GM19397 (cell line): ENCODE data around the gene LSM12.
A peak's percentile ranks its signal among the peaks of the same experiment; 100 is the strongest.
"Not testable (repeated sequence)": the region's sequence is repeated elsewhere in the genome, so short reads cannot be mapped to it uniquely, and the experiment has no call there.

ENCODE experiments used
- ATAC-seq: cut with Tn5 transposase; IDR thresholded peaks from one replicate; pipeline ENCODE4 v1.9.1; 2021; ENCODE audit warnings: mild to moderate bottlenecking, moderate library complexity; ENCODE audit not compliant: unreplicated experiment

The LSM12 gene

DNA sequence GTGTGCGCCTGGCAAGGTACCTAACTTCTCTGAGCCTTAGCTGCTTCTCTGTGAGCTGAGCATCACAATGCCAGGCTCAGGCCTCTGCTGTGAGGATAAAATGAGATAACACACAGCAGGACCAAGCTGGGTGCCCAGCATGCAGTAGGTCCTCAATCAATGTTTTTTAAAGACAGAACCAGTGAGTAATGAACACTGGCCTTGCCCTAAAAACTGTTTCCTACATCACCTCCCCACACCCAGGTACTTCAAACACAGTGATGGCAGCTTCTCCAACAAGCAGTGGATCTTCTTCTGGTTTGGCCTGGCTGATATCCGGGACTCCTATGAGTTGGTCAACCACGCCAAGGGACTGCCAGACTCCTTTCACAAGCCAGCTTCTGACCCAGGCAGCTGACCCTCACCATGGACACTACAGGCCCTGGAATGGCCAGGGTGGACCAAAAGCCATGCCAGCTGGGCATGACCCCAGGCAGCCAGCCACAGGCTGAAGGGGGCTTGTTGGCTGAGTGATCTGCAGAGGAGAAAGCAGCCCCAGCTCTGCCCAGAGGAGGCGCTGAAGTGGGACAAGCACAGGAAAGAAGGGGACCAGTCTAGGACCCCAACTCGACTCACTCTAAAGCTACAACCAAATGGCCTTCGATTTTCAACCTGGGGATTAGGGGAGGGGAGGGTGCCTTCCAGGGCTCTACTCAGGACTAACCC lies 58.1 kb downstream of the LSM12 start:
- no peak for ATAC-seq

- no peak for ATAC-seq
These were observed 58.9 kb downstream of the LSM12 start for GRCh38 chr17:44007346-44008204.

DNA sequence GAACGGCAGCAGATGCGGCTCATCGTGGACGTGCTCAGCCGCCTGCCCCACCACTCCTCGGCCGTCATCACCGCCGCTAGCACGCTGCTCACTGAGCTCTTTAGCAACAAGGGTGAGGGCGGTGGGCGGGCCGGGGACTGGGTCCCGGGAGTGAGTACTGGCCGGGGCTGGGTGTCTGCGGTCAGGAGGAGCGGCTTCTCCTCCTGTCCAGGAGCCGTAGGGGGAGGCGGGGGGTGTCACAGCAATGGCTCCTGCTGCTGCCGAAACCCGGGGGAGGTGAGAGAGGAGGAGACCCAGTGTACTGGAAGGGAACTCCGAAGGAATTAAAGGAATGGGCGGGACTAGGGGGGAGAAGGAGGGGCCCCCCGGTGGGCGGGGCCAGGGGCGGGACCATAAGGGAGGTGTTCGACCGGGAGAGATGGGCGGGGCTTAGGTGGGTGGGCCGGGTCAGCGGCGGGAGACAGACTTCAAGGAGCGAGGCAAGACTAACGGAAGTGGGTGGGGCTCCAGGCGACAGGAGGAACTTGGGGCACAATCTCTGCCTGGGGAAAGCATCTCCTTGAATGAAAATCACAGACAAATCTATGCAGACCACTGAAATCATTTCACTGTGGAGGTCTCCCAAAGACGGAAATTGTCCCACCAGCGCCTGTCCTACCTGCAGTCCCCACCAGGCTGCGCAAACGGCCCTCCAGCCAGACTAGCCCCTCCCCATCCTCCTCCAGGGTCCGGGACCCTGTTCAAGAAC lies 59.7 kb downstream of the LSM12 start:
- ATAC-seq: peak; percentile 70

- no peak for ATAC-seq
These were observed 60.2 kb downstream of the LSM12 start for GRCh38 chr17:44006272-44006597.

DNA sequence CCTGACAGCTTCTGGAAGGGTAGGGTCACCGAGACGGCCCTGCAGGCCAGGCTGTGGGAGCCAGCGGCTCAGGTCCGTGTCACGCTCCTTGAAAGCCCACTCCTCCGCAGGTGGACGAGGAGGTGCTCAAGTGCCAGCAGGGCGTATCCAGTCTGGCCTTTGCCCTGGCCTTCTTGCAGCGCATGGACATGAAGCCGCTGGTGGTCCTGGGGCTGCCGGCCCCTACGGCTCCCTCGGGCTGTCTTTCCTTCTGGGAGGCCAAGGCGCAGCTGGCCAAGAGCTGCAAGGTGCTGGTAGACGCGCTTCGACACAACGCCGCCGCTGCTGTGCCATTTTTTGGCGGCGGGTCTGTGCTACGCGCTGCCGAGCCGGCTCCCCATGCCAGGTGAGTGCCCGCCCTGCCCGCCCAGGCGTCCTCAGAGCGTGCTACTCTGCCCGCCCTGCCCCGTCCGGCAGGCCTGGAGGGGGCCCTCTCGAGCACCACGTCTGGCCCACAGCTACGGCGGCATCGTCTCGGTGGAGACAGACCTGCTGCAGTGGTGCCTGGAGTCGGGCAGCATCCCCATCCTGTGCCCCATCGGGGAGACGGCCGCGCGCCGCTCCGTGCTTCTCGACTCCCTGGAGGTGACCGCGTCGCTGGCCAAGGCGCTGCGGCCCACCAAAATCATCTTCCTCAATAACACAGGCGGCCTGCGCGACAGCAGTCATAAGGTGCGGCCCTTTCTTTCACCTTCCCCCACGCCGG lies 60.8 kb downstream of the LSM12 start:
- ATAC-seq: no peak

DNA sequence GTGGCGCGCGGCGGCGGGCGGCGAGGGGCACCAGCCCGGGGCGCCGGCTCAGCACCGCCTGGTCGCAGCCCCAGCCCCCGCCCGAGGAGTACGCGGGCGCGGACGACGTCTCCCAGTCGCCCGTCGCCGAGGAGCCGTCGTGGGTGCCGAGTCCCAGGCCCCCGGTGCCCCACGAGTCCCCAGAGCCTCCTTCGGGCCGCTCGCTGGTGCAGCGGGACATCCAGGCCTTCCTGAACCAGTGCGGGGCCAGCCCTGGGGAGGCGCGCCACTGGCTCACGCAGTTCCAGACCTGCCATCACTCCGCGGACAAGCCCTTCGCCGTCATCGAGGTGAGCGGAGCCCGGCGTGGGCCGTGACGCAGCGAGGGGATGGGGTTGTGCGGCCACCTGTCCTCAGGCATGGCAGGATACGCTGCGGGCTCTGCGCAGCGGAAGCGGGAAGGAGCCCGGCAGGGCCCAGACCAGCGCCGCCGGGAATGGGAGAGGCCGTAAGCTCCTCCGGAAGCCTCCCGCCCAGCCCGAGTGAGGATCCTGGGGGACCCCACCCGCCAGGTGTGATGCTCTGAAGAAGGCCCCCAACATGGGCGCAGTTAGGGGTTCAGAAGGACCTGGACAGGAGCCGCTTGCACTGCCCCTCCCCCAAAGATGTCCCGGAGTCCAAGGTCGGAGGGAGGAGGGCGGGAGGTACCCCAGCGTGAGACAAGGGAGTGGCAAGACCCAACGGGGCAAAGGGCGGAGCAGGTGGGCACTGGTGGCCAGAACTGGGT lies 61.5 kb downstream of the LSM12 start:
- ATAC-seq: no peak

DNA sequence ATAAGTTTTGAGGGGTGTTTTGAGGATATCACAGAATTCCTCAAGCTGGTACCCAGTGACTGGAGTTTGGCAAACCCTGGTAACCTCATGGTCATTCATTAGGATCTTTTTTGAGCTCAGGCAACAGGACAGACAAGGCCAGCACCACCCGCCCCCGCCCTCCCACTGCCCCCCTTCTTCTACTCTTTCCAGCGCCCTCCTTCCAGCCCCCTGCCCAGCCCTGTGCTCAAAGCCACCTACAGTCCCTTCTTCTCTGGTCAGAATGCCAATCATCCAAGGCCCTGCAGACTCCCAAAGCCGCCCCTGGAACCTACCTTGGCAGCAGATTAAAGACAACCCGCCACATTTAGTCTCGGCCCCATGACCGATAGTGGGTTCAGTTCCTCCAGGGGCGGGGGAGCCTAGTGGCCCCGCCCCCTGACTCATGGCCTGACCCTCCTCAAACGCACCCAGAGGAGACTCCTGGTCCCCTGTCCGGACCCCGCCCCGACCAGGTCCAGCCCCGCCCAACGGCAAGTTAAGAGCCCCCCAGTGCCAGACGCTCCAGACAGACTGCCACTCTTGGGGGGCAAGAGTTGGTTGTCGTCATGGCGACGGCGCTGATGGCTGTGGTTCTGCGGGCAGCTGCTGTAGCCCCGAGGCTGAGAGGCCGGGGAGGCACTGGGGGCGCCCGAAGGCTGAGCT lies 62.3 kb downstream of the LSM12 start, which contains the start of gene NAGS:
NAGS (plus strand) TSS at position 546 of the 684 bp plus-strand sequence; CDS start at position 588, 42 bp downstream.
- no peak for ATAC-seq

DNA sequence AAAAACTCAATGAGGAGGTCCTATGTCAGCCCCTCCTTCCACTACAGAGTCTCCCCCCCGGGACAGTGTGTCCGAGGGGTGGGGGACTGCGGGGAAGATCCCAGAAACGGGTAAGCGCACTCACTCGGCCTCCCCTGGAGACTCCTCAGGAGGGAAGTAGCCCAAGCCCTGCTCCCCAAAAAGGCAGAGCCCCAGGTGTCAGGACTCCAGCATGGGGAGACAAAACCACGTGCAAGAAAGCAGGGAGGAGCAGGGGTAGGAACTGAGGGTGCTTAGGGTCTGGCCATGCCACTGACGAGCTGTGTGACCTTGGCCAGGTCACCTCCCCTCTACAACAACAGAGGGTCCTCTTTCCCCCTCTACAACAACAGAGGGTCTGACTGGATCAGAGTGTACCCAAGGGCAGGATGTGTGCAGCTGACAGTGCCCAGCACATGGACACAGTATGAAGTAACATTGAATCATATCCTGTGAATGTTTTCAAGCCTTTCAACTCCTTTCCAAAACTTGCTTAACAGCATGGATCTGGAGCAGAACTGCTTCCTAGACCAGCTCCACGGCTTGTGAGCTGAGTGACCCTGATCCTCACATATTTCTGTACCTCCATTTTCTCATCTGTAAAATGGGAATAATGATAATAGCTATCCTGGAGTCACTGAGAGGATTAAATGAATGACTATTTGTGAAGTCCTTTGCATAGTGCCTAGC lies 64.2 kb downstream of the LSM12 start:
- no peak for ATAC-seq

DNA sequence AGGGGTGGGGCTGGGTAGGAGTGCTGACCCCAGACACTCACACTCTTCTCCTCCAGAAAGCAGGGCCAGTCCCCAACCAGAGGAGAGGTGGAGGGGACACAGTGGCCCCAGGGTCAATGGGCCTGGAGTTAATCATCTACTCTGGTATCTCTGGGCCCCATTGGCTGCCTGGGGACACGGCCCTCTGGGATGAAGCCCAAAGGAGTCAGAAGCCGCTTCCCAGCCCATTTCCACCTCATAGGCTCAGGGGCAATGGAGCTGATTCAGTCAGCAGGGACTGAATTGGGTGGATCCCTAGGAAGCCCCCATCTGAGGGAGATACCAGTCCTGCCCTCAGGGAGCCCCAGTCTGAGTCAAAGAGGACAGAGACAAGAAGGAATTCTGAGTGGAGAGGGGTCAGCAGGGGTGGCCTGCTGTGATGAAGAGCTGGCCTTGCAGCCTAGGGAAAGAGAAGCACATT lies 65.0 kb downstream of the LSM12 start:
- ATAC-seq: no peak

DNA sequence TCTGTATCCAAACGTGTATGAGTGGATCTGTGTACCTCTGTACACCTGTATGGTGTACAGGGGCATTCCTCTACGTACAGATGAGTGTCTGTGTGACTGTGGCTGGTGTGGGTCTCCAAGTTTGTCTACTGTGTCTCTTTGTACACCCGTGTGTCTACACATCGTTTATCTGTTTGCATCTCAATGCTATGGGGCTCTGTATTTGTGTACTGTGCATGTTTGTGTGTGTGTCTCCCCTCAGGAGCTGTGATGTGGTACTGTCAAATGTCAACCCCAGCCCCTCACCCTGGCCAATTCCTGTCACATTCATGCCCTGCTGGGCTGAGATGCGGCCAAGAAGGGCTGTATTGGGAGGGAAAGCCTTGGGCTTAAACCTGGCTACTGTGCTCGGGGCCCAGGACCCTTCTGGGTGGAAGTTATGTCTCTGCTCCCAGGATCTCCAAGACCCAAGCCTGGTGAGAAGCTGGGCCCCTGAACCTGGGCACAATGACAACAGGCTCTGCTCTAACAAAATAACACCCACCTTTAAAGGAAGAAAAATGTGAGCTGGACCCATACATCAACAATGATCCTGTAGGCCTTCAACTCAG lies 65.5 kb downstream of the LSM12 start:
- ATAC-seq: no peak

GRCh38 chr17:44000141-44000860 lies 66.2 kb downstream of the LSM12 start:
- no peak for ATAC-seq

DNA sequence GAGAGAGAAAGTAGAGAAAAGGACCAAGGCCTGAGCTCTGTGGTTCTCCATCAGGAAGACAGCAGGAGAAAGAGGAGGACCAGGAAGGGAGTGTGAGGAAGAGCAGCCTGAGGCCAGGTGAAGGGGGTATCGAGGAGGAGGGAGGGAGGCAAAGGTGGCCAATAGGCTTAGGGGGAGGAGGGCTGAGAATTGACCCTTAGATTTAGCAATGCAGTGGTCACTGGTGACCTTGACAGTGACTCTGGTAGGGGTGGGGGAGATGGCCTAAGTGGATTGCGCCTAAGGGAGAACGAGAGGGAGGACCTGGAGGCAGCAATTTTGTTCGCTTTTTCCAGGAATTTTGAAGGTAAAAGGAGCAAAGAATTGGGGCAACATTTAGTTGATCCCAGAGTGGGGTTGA lies 67.4 kb downstream of the LSM12 start:
- no peak for ATAC-seq

DNA sequence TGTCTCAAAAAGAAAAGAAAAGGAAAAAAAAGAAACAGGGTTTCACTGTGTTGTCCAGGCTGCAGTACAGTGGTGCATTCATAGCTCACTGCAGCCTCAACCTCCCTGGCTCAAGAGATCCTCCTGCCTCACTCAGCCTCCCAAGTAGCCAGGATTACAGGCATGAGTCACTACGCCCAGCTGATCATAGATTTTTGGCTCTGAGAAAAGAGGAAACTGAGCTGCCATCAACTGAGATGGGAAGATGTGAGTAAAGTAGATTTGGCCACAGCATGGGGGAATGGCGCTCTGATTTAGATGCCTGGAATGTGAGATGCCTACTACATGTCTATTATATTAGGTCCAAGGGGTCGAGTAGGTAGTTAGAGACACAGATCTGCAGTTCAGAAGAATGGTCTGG lies 67.9 kb downstream of the LSM12 start:
- no peak for ATAC-seq

DNA sequence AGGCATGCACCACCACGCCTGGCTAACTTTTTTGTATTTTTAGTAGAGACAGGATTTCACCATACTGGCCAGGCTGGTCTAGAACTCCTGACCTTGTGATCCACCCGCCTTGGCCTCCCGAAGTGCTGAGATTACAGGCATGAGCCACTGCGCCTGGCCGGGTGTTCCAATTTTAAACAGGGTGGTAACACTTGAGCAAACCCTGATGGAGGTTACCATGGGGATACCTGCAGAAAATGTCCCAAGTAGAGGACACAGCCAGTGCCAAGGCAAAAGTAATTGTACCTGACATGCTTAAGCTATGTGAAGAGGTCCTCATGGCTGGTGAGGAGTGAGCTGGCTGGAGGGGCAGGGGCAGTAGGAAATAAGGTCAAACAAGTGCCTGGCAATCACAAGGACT lies 69.3 kb downstream of the LSM12 start:
- not testable (repeated sequence) for ATAC-seq

- ATAC-seq: no peak
These were observed 71.4 kb downstream of the LSM12 start for GRCh38 chr17:43995150-43995471.

- no peak for ATAC-seq
These were observed 72.0 kb downstream of the LSM12 start for GRCh38 chr17:43994272-43995149.

GRCh38 chr17:43992641-43993040 lies 73.8 kb downstream of the LSM12 start:
- no peak for ATAC-seq
